Colonic mucosa (tissue), 4 donors: ENCODE measurements around the gene NPM3. TPM values are rescaled to one million over a fixed set of nuclear protein-coding genes. Genes with fewer than 3 reads are reported as not detected.

ENCODE experiments used
- DNase-seq: peaks from one replicate; pipeline ENCODE4 v3.0.0-alpha.2; 2020
- H3K27ac ChIP-seq: fragments of 200-600 bp; one replicate; pipeline ENCODE4 v1.8.0; 2021
- H3K27me3 ChIP-seq: fragments of 200-600 bp; one replicate; pipeline ENCODE4 v1.8.0; 2021
- H3K36me3 ChIP-seq: fragments of 200-600 bp; one replicate; pipeline ENCODE4 v1.8.0; 2021
- H3K4me1 ChIP-seq: fragments of 200-600 bp; one replicate; pipeline ENCODE4 v1.8.0; 2021; ENCODE audit warnings: mild to moderate bottlenecking
- H3K4me3 ChIP-seq: fragments of 200-600 bp; one replicate; pipeline ENCODE4 v1.8.0; 2021
- H3K9ac ChIP-seq, 2 donors: one replicate each; pipeline ENCODE4 v1.7.0; 2013; ENCODE audit warnings: control low read depth in 2 of 2, low read depth in 2 of 2, low read length in 2 of 2
- H3K9me3 ChIP-seq: fragments of 200-600 bp; one replicate; pipeline ENCODE4 v1.8.0; 2021
- CTCF ChIP-seq: fragments of 200-600 bp; IDR thresholded peaks from one replicate; pipeline ENCODE4 v1.8.0; 2022; ENCODE audit warnings: antibody characterized with exemption, mild to moderate bottlenecking
- intact Hi-C: fragments of 100-400 bp; cut with DNase I; formaldehyde crosslinking; loops from one replicate; pipeline ENCODE4 v1.14.1; 2022
- total RNA-seq, 2 donors: library from RNA; stranded (reverse); fragmentation: NEBNext Ultra II Directional in 1 of 2; extraction: Animal tissue kit (Norgen Biotek cat#: 25700) in 1 of 2; gene quantifications; one replicate each; pipeline ENCODE4 v1.2.1, GENCODE V29; 2021
- donor health status: healthy.
- donor health status: DM: no; HTN: no; CAD: no.
- donor health status: DM: no; HTN: no; CAD: no.

The NPM3 gene
- total RNA-seq = 10 to 100 TPM; 14.6 to 73.6 TPM

- Histone ChIP-seq H3K4me3 (peak within 1 kb of the TSS; percentile 54), H3K4me1 (peaks cover 20% of the 10 kb centered on the region), H3K27me3 (no peaks in the 10 kb centered on the region), H3K9ac (peak within 1 kb of the TSS; percentile 68 to 74), H3K9me3 (no peaks in the 10 kb centered on the region), H3K36me3 (peaks cover 11% of the 10 kb centered on the region), H3K27ac (peak within 1 kb of the TSS; percentile 8)
- peak; percentile 91 for DNase-seq
- no peak for TF ChIP-seq CTCF
- intact Hi-C loops = loop anchor here (5.0 kb wide), 2 partner anchors 181 to 196 kb away; partner anchors contain the start of genes DPCD and POLL
These were observed at the start of gene NPM3 for GRCh38 chr10:101782811-101783735. TSS of gene NPM3 (minus strand) at chr10:101783446. CDS start at chr10:101783390, 56 bp downstream.

GRCh38 chr10:101832325-101832771 lies 49.1 kb upstream of the NPM3 start:
- TF ChIP-seq CTCF = no peak
- Histone ChIP-seq H3K9me3 (no peaks in the 10 kb centered on the region), H3K27me3 (no peaks in the 10 kb centered on the region), H3K27ac (no peak overlapping the region), H3K4me1 (peaks cover 7% of the 10 kb centered on the region), H3K9ac (no peak overlapping the region), H3K4me3 (no peak overlapping the region), H3K36me3 (no peaks in the 10 kb centered on the region)
- DNase-seq = no peak
- intact Hi-C loops = no loop called here

GRCh38 chr10:101831169-101831811 lies 48.0 kb upstream of the NPM3 start:
- peak overlapping the region; percentile 53 for H3K4me3 ChIP-seq
- intact Hi-C loops = no loop called here
- peak overlapping the region; percentile 47 to 54 for H3K9ac ChIP-seq
- no peaks in the 10 kb centered on the region for H3K27me3 ChIP-seq
- no peaks in the 10 kb centered on the region for H3K9me3 ChIP-seq
- peaks cover 7% of the 10 kb centered on the region for H3K4me1 ChIP-seq
- no peaks in the 10 kb centered on the region for H3K36me3 ChIP-seq
- H3K27ac ChIP-seq = peak overlapping the region; percentile 50
- DNase-seq = no peak
- TF ChIP-seq CTCF = no peak

GRCh38 chr10:101830322-101831168 lies 47.3 kb upstream of the NPM3 start:
- H3K9ac ChIP-seq = peak overlapping the region; percentile 47 to 54
- H3K9me3 ChIP-seq = no peaks in the 10 kb centered on the region
- peak; percentile 95 for DNase-seq
- intact Hi-C loops = no loop called here
- H3K4me1 ChIP-seq = peaks cover 7% of the 10 kb centered on the region
- H3K36me3 ChIP-seq = no peaks in the 10 kb centered on the region
- peak overlapping the region; percentile 50 for H3K27ac ChIP-seq
- no peaks in the 10 kb centered on the region for H3K27me3 ChIP-seq
- no peak for TF ChIP-seq CTCF
- peak overlapping the region; percentile 53 for H3K4me3 ChIP-seq
